Left forelimb (tissue), 1 donor: ENCODE results near the gene PPIH.
A peak's percentile ranks its signal among the peaks of the same experiment; 100 is the strongest.
"Not testable (repeated sequence)": the region's sequence is repeated elsewhere in the genome, so short reads cannot be mapped to it uniquely, and the experiment has no call there.

ENCODE experiments used
- DNase-seq: peaks from one replicate; pipeline ENCODE4 v3.0.0-alpha.2; 2018; ENCODE audit warnings: low spot score

Gene PPIH

DNA sequence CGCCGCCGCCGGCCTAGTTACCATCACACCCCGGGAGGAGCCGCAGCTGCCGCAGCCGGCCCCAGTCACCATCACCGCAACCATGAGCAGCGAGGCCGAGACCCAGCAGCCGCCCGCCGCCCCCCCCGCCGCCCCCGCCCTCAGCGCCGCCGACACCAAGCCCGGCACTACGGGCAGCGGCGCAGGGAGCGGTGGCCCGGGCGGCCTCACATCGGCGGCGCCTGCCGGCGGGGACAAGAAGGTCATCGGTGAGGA lies 24.2 kb downstream of the PPIH start:
- DNase-seq = not testable (repeated sequence)

DNA sequence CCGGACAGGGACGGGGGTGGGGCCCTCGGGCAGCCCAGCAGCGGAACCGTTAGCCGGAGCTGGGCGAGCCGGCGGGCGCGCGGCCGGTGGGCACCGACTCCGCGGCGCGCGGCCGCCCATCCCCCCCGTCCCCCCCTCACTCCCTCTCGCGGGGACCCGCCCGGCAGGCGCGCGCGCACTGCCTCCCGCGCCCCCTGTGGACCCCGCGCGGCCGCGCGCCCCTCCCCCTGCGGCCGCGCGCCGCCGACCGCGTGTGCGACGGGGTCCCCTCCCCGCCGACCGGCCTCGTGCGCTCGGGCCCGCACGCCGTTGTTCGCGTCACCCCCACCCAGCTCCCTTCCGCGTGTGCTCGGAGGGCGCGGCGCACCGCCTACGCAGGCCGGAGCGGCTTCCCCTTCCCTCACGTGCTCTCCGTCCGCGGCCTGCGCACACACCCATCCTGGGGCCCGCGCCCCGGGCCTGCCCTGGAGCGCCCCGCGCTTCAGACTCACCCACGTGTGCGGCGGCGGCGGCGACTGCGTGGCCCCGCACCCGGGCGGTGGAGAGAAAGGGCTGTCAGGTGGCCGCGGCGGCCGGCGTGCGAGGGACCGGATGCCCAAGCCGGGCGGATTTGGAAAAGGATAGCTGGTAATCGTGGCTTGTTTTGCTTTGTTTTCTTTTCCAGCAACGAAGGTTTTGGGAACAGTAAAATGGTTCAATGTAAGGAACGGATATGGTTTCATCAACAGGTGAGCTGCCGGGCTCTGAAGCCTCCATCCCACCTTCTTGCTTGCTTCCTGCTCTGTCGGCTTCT lies 24.7 kb downstream of the PPIH start:
- DNase-seq = peak; percentile 82

DNA sequence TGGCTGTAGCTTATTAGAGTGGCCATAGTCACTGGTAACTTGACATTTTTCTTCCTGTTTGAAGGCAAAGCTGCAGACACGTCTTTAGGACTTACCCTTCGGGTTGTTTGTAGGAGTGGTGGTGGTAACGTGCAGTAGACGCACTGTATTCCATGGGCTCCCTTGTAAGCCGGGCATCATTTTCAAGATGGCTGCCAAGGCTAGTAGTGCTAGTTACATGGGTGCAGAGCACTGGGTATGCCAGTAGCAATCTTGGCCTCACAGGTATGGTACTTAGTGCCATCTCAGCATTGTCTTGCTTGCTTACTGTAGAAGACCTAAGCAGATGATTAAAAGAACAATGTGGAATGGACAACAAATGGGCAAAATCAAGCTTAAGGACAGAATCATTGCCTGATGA lies 25.9 kb downstream of the PPIH start:
- DNase-seq = no peak

DNA sequence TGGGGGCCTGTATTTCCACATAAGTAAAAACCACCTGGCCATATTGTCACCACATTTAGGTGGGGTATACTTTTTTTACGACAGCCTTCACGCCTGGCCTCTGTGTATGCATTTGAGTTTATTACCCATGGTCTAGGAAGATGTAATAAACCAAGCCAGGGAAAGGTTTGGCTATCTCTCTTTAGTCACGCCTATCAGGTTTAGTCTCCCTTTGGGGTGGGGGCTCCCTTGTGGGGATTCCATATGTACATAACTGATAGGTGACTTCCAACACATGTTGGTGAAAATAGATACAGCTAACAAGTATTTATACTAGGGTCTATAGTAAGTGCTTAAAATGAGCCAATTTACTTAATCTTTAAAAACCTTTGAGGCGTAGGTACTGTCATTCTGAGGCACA lies 28.2 kb downstream of the PPIH start:
- no peak for DNase-seq

DNA sequence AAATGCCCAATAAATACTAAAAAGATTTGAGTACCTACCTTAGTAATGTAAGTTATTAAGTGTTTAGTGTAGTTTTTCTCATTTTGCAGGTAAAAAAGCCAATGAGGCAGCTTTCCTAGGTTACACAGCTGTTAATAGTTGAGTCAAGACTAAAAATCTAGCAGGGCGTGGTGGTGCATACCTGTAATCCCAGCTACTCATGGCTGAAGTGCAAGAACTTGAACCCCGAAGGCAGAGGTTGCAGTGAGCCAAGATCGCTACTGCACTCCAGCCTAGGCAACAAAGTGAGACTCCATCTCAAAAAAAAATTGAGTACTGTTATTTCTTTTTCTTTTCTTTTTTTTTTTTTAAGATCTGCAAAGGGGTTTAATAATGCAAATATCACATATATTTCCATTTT lies 31.7 kb downstream of the PPIH start:
- DNase-seq = no peak

DNA sequence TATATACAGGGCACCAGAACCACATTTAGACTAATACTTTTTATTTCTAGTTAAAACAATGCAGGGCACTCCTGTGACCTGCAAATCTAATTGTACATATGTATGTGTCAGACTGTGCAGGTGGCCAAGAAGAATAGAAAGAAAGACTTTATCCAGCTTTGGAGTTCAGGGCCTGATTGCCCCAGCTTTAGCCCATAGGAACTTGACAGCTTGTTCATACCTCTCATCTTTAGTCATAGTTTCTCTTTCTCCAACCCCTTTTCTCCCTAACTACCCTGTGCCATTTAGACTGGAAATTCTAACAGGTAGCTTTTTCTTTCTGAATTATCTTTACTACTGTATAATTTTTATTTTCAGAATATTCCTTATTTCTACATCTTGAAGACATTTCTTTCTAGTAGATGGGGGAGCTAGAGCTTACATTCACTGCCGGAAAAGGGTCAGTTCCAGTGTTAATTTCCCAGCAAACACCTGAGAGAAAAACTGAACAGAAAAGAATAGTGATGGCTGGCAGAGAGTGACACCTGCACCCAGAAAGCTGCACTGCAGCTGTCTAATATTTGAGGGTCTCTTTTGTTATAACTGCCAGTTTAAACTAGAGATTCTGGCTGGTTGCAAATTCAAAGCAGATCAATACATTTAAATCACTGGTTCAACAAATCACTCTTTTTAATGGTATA lies 32.4 kb downstream of the PPIH start:
- no peak for DNase-seq

DNA sequence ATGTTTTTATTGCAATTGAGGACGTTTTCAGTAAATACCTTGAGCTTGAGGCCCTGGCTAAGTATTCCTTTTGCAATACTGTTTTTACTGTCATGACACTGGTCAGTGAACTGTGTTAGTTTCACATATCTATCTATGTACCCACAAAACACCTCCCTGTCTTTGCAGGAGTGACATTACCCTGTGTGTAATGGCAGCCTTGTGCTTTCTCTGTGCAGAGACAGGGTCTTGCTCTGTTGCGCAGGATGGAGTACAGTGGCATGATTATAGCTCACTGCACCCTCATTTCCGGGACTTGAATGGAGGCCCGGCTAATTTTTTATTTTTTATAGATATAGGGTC lies 32.9 kb downstream of the PPIH start:
- DNase-seq = no peak

DNA sequence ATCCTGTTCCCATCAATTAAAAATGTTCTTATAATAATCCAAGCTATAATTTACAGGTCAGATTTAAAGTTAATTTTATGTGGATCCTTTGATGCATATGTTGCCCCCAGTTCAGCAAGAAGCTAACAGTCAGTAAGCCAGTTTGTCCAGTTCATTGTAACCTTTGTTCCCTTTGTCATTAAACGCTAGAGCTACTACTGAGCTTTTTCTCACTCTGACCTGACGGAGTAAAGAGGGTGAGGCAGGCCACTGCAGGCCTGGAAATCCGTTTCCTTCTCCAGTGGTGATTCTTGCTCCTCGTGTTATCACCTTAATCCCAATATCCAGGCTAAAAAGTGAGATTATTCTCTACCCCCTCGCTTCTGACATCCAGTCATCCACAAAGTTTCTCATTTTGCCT lies 34.2 kb downstream of the PPIH start:
- no peak for DNase-seq

DNA sequence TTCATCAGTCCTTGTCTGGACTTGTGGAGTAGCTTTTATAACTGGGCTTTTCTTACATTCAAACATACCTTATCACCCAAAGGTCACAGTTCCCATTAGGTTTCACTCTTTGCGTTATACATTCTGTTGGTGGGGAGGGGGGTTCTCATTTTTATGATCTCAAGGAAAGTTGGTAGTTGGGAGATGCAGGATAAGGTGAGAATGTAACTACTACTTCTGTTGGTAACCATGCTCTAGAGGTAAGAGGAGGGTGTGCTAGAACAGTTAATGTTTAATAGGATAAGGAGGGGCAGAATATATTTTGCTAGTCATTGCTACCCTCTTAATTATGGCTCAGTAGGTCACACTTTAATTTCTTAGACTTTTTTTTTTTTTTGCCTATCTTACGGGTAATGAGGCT lies 34.7 kb downstream of the PPIH start:
- no peak for DNase-seq

DNA sequence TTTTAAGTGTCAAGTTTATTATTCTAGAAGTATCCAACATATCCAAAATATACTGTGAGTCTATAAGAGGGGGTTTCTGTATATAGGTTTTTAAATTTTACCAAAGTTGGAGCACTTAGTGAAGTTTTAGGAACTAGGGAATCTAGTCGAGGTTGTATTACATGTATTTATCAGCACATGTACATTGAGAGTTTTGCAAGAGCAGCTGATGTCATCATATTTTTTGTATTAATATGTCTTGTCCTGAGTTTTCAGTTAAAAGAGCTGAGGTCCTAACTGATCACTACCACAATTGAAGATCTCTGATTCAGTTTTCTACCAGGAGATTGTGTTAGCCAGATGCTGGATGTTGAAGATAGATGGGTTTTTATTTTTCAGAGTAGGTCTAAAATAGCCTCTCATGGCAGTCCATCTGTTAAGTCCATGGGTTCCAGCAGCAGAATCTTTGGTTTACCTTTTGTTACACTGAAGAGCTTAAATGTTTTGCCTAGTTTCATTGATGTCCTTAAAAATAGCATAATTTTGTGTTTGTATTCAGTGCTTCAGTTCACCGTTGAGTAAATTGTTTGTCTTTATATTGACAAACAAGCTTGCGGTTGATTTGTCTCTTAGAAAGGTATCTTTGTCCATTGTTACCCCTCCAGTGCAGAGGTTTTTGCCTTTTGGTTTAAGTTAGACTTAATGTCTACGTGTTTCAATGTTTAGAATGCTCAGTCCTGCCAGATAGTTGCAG lies 40.0 kb downstream of the PPIH start:
- DNase-seq = no peak

DNA sequence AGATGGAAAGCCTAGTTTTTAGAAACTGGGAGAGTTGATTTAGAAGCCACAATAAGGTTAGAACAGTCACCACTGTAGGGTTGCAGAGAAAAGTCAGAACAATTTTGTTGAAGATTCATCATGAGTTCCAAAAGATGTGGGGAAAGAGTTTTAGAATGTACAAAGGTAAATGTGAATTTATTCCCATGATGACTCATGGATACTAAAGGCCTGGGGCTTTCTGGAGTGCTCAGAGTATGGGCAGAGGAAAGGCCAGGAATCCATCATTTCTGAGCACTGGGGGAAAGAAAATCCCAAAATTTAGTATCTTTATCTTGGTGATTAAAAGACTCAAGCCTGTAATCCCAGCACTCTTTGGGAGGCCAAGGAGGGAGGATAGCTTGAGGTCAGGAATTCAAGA lies 41.8 kb downstream of the PPIH start:
- no peak for DNase-seq

DNA sequence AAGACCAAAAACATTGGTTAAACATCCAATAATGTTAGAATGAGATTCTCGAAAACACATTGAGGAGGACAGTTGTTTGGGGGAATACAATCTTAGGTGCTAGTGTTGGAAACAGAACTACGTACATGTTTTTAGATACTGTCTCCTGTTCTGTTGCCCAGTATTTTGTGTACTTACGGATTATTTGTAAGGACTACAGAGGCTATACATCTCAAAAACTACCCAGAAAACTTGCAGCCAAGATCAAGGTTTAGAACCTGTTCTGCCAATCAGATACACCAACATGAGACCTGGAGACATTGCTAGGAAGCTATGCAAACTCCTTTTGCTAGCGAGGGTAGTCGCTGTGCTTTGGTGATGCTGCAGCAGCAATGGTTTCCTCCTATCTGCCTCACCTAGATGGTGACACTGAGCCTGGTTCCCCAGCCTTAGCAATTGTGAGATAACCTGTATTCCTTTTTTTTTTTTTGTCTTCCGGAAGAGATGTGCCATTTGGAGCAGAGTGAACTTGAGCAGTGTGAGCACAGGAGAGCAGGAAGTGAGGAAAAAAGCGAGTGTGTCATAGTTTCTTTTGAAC lies 45.8 kb downstream of the PPIH start:
- no peak for DNase-seq

DNA sequence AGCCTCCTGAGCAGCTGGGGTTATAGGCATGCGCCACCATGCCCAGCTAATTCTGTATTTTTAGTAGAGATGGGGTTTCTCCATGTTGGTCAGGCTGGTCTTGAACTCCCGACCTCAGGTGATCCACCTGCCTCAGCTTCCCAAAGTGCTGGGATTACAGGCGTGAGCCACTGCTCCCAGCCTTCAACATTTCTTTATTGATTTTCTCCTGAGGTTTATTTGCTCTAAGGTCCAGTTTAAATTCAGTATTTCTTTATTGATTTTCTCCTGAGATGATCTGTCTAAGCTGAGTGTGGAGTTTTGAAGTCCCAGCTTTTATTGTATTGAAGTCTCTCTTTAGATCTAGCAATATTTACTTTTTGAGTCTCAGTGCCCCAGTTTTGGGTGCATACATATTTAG lies 54.6 kb downstream of the PPIH start:
- DNase-seq = not testable (repeated sequence)

DNA sequence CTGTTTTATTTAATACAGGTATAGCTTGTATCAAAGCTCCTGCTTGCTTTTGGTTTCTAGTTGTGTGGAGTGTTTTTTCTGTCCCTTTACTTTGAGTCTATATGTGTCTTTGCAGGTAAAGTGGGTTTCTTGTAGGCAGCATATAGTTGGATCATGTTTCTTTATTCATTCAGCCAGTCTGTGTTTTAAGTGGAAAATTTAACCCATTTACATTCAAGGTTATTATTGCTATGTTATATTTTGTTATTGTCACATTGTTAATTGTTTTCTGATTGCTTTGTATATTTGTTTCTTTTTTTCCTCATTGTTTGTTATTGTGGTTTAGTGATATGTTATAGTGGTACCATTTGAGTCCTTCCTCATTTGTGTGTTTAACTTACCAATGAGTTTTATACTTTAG lies 55.1 kb downstream of the PPIH start:
- DNase-seq = no peak

DNA sequence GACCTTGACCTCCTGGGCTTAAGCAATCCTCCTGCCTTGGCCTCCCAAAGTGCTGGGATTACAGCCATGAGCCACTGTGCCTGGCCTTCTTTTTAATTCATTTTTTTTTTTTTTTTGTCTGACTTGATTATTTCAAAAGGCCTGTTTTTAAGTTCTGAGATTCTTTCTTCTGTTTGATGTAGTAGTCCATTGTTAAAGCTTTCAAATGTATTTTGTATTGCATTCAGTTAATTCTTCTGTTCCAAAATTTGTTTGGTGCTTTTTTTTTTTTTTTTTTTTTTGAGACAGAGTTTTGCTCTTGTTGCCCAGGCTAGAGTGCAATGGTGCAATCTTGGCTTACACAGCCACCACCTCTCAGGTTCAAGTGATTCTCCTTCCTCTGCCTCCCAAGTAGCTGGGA lies 56.2 kb downstream of the PPIH start:
- not testable (repeated sequence) for DNase-seq

DNA sequence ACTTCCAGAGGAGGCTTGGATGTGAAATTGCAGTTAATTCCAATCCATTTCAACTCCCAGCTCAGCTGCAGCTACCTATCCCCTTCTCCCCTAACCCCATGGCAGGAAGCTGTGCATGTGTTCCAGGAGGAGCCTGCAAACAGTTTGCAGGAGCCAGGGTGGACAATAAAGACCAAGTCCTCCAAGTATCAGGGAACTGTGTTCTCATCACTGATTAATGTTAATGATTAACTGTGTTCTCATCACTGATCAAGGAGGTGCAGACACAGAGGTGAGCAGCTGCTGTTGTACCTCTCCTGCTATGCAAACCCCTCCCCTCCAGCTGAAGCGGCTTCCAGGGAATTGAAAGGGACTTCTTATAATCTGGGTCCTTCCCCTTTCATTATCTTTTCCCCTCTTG lies 62.6 kb downstream of the PPIH start:
- no peak for DNase-seq

DNA sequence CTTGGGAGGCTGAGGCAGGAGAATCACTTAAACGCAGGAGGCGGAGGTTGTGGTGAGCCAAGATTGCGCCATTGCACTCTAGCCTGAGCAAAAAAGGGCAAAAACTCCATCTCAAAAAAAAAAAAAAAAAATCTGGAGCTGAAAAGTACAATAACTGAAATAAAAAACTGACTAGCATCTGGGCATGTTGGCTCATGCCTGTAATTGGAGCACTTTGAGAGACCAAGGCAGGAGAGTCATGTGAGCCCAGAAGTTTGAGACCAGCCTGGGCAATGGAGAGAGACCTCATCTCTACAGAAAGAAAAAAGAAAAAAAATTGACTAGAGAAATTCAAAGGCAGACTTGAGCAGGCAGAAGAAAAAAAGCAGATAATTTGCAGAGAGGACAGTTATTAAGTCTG lies 63.7 kb downstream of the PPIH start:
- DNase-seq = no peak

DNA sequence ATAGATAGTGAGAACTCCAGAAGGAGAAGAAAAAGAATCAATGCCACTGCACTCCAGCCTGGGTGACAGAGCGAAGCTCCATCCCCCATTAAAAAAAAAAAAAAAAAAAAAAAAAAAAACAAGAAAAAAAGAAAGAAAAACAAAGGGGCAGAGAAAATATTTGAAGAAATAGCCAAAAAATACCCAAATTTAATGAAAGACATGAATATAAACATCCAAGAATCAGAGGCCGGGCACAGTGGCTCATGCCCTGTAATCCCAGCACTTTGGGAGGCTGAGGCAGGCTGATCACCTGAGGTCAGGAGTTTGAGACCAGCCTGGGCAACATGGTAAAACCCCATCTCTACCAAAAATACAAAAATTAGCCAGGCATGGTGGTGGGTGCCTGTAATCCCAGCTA lies 64.2 kb downstream of the PPIH start:
- DNase-seq = not testable (repeated sequence)

DNA sequence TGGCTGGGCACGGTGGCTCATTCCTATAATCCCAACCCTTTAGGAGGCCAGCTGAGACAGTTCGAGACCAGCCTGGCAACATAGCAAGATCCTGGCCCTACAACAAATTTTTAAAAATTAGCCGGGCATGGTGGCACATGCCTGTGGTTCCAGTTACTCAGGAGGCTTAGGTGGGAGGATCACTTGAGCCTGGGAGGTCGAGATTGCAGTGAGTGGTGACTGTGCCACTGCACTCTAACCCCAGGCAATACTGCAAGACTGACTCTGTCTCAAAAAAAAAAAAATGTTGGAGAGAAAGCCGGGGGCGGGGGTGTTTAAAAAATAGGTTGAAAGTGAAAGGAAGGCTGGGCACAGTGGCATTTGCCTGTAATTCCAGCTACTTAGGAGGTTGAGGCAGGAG lies 65.3 kb downstream of the PPIH start:
- DNase-seq = no peak

DNA sequence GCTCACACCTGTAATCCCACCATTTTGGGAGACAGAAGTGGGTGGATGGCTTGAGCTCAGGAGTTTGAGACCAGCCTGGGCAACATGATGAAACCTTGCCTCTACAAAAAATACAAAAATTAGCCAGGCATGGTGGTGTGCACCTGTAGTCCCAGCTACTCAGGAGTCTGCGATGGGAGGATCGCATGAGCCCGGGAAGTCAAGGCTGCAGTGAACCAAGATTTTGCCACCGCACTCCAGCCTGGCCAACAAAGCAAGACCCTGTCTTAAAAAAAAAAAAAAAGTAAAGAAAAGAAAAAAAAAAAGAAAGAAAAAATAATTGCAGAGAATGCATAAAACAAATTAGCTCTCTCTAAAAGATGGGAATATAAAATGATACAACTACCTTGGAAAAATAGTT lies 67.6 kb downstream of the PPIH start:
- DNase-seq = not testable (repeated sequence)
